Lower leg skin (tissue), 3 donors: ENCODE measurements around the gene PCGF2.

ENCODE experiments used
- POLR2A ChIP-seq, 2 donors: fragments of 450-650 bp; IDR thresholded peaks; one replicate each; pipeline ENCODE4 v1.6.1; 2016 to 2017; ENCODE audit warnings: antibody characterized with exemption in 2 of 2, mild to moderate bottlenecking in 1 of 2, moderate library complexity in 1 of 2
- TF ChIP-seq, protein P1 (sequence below), 3 donors: fragments of 450-650 bp; IDR thresholded peaks; one replicate each; pipeline ENCODE4 v1.5.1; 2016; ENCODE audit warnings: antibody characterized with exemption in 3 of 3, mild to moderate bottlenecking in 3 of 3, moderate library complexity in 2 of 3

DNA sequence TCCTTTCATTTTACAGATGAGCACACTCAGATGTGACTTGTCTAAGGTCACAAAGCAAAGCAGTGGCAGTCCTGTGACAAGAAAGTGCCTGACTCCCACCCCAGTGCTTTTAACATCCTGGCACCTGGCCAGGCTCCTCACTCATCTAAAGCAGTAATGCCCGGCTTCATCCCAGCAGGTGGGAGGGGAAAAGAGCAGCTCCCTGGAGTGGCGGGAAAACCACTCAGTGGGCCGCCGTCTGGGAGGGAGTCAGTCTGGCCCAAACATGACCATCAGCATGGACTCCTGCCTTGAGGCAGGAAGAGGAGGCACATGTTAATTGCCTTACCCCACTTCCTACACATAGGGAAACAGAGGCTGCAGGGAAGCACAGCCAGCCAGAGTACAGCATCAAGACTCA, 2.6 kb downstream of the PCGF2 start:
- TF ChIP-seq, protein P1, sequence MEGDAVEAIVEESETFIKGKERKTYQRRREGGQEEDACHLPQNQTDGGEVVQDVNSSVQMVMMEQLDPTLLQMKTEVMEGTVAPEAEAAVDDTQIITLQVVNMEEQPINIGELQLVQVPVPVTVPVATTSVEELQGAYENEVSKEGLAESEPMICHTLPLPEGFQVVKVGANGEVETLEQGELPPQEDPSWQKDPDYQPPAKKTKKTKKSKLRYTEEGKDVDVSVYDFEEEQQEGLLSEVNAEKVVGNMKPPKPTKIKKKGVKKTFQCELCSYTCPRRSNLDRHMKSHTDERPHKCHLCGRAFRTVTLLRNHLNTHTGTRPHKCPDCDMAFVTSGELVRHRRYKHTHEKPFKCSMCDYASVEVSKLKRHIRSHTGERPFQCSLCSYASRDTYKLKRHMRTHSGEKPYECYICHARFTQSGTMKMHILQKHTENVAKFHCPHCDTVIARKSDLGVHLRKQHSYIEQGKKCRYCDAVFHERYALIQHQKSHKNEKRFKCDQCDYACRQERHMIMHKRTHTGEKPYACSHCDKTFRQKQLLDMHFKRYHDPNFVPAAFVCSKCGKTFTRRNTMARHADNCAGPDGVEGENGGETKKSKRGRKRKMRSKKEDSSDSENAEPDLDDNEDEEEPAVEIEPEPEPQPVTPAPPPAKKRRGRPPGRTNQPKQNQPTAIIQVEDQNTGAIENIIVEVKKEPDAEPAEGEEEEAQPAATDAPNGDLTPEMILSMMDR (IDR thresholded peaks at IDR 0.05), result no peak
- TF ChIP-seq POLR2A (IDR thresholded peaks at IDR 0.05), result no peak
